ENCODE results near the gene FMN1.

DNA sequence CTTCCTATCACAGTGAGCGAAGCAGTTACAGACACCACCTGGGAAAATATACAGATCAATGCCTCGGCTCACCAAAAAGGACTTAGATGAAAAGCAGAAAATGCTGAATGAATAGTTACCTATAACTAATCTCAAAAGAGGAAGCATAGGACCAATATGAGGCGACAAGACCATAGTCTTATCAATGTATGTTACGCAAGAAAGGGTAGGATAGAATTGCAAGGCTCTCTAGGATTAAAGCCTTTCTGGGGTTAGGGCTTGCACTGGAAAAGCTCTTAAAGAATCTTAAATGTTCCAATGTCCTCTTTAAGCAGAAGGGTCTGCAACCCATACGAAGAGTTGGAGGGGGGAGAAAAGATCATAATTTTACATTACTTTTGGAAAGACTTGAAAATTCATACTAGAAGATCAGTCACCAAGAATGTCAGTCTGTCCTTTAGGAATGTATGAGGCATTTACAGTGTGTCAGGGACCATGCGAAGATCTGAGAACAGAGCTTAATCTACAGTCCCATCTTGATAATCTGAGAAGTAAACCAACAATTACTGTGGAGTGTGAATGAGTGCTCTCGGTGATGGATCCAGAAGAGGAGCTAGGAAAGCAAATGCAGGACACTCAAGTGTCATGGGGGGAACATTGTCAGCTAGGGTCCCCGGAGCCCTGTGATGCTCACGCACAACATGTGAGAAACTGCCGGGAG, 290.8 kb downstream of the FMN1 start:
- no peak for TF ChIP-seq POLR2A (IDR thresholded peaks at IDR 0.05)
- TF ChIP-seq, protein P1, sequence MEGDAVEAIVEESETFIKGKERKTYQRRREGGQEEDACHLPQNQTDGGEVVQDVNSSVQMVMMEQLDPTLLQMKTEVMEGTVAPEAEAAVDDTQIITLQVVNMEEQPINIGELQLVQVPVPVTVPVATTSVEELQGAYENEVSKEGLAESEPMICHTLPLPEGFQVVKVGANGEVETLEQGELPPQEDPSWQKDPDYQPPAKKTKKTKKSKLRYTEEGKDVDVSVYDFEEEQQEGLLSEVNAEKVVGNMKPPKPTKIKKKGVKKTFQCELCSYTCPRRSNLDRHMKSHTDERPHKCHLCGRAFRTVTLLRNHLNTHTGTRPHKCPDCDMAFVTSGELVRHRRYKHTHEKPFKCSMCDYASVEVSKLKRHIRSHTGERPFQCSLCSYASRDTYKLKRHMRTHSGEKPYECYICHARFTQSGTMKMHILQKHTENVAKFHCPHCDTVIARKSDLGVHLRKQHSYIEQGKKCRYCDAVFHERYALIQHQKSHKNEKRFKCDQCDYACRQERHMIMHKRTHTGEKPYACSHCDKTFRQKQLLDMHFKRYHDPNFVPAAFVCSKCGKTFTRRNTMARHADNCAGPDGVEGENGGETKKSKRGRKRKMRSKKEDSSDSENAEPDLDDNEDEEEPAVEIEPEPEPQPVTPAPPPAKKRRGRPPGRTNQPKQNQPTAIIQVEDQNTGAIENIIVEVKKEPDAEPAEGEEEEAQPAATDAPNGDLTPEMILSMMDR (IDR thresholded peaks at IDR 0.05), result no peak
